HepG2 (cell line): ENCODE measurements around the gene TRIM3.

Experiments
- ESRRA ChIP-seq: sonication (generic); formaldehyde crosslinking; IDR thresholded peaks from 2 replicates; pipeline ENCODE4 v1.5.1; 2020; ENCODE audit warnings: mild to moderate bottlenecking, low read depth, missing genetic modification reagents
- KDM1A ChIP-seq: IDR thresholded peaks from 2 replicates; pipeline ENCODE4 v1.6.1; 2016; ENCODE audit warnings: missing compliant biosample characterization
- MED1 ChIP-seq: sonication (generic); formaldehyde crosslinking; IDR thresholded peaks from 2 replicates; pipeline ENCODE4 v1.4.0; 2020; ENCODE audit warnings: missing genetic modification reagents
- PCBP2 ChIP-seq: fragments of 200-400 bp; formaldehyde crosslinking; optimal IDR thresholded peaks from 2 replicates; pipeline ENCODE3; 2018; ENCODE audit warnings: low read length, low read depth; ENCODE audit not compliant: poor library complexity, severe bottlenecking
- POLR2AphosphoS5 ChIP-seq: IDR thresholded peaks from 2 replicates; pipeline ENCODE4 v1.6.1; 2012; ENCODE audit warnings: low read depth, low read length
- SIN3A ChIP-seq: IDR thresholded peaks from 2 replicates; pipeline ENCODE4 v1.6.1; 2011; ENCODE audit warnings: low read depth, mild to moderate bottlenecking, control low read depth, low read length, borderline replicate concordance
- SNRNP70 ChIP-seq: fragments of 200-400 bp; formaldehyde crosslinking; IDR thresholded peaks from 2 replicates; pipeline ENCODE4 v1.6.1; 2017; ENCODE audit warnings: mild to moderate bottlenecking, low read depth, low read length, moderate library complexity
- SOX13 ChIP-seq, 3 experiments: fragments of 450-650 bp in 1 of 3; sonication (generic) in 1 of 3; formaldehyde crosslinking in 1 of 3; IDR thresholded peaks in 2 of 3; conservative IDR thresholded peaks in 1 of 3; 2 replicates each; pipeline versions ENCODE4 v1.5.0 to v1.6.1; 2016 to 2020; ENCODE audit warnings: antibody characterized with exemption in 1 of 3, mild to moderate bottlenecking in 1 of 3, missing compliant biosample characterization in 1 of 3, missing genetic modification reagents in 1 of 3, moderate library complexity in 1 of 3
- TFE3 ChIP-seq: IDR thresholded peaks from 2 replicates; pipeline ENCODE4 v1.6.1; 2016
- ZNF3 ChIP-seq: IDR thresholded peaks from 2 replicates; pipeline ENCODE4 v1.7.0; 2017; ENCODE audit warnings: inconsistent platforms
- ZNF740 ChIP-seq: sonication (generic); formaldehyde crosslinking; IDR thresholded peaks from 2 replicates; pipeline ENCODE4 v1.4.0; 2020; ENCODE audit warnings: missing genetic modification reagents
- TF ChIP-seq, protein P1 (sequence below), 2 experiments: IDR thresholded peaks; 2 replicates each; pipeline ENCODE4 v1.6.1; 2011 to 2012; ENCODE audit warnings: low read length in 2 of 2, borderline replicate concordance in 1 of 2, low read depth in 1 of 2, mild to moderate bottlenecking in 1 of 2, moderate library complexity in 1 of 2
- TF ChIP-seq, protein P2 (sequence below): sonication (generic); formaldehyde crosslinking; IDR thresholded peaks from 2 replicates; pipeline ENCODE4 v1.5.0; 2020; ENCODE audit warnings: mild to moderate bottlenecking, missing genetic modification reagents, moderate library complexity

DNA sequence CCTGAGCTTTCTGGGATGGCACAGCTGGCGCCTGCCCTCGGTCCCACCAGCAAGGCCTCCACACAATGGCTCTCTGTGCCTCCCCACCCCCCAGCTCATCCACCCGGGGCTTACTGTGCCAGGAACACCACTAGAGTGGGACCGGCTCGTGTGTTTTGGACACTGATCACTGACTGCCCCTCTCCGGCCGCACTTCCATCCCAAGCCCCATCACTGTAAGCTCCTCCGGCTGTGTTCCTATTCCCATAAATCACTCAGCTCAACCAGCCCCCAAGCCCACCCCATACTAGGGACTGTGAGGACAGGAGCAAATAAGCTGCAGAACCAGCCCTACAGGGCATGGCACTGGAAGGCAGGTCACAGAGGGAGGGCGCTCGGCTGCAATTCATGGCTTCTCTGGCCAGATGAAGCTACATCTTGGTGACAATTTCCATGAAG lies 62.1 kb downstream of the TRIM3 start:
- TF ChIP-seq, protein P1, sequence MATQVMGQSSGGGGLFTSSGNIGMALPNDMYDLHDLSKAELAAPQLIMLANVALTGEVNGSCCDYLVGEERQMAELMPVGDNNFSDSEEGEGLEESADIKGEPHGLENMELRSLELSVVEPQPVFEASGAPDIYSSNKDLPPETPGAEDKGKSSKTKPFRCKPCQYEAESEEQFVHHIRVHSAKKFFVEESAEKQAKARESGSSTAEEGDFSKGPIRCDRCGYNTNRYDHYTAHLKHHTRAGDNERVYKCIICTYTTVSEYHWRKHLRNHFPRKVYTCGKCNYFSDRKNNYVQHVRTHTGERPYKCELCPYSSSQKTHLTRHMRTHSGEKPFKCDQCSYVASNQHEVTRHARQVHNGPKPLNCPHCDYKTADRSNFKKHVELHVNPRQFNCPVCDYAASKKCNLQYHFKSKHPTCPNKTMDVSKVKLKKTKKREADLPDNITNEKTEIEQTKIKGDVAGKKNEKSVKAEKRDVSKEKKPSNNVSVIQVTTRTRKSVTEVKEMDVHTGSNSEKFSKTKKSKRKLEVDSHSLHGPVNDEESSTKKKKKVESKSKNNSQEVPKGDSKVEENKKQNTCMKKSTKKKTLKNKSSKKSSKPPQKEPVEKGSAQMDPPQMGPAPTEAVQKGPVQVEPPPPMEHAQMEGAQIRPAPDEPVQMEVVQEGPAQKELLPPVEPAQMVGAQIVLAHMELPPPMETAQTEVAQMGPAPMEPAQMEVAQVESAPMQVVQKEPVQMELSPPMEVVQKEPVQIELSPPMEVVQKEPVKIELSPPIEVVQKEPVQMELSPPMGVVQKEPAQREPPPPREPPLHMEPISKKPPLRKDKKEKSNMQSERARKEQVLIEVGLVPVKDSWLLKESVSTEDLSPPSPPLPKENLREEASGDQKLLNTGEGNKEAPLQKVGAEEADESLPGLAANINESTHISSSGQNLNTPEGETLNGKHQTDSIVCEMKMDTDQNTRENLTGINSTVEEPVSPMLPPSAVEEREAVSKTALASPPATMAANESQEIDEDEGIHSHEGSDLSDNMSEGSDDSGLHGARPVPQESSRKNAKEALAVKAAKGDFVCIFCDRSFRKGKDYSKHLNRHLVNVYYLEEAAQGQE (IDR thresholded peaks at IDR 0.05; ENCODE audit: borderline replicate concordance in 1 of 2, low read depth in 1 of 2, low read length in 2 of 2) = no peak
- no peak for TF ChIP-seq SNRNP70
- TF ChIP-seq TFE3 (CRISPR knock-in tag) = no peak
- TF ChIP-seq, protein P2, sequence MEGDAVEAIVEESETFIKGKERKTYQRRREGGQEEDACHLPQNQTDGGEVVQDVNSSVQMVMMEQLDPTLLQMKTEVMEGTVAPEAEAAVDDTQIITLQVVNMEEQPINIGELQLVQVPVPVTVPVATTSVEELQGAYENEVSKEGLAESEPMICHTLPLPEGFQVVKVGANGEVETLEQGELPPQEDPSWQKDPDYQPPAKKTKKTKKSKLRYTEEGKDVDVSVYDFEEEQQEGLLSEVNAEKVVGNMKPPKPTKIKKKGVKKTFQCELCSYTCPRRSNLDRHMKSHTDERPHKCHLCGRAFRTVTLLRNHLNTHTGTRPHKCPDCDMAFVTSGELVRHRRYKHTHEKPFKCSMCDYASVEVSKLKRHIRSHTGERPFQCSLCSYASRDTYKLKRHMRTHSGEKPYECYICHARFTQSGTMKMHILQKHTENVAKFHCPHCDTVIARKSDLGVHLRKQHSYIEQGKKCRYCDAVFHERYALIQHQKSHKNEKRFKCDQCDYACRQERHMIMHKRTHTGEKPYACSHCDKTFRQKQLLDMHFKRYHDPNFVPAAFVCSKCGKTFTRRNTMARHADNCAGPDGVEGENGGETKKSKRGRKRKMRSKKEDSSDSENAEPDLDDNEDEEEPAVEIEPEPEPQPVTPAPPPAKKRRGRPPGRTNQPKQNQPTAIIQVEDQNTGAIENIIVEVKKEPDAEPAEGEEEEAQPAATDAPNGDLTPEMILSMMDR = no peak
- no peak for TF ChIP-seq ZNF3 (CRISPR knock-in tag)
- no peak for TF ChIP-seq KDM1A (CRISPR knock-in tag)
- no peak for TF ChIP-seq MED1 (CRISPR knock-in tag)
- TF ChIP-seq SOX13 (IDR thresholded peaks at IDR 0.05) = no peak
- no peak for TF ChIP-seq SOX13 (CRISPR knock-in tag; conservative IDR thresholded peaks at IDR 0.05 in 1 of 2, IDR thresholded peaks at IDR 0.05 in 1 of 2)
- TF ChIP-seq SIN3A = no peak
- TF ChIP-seq POLR2AphosphoS5 = no peak
- no peak for TF ChIP-seq ZNF740 (CRISPR knock-in tag)
- TF ChIP-seq PCBP2 = no peak
- no peak for TF ChIP-seq ESRRA
